Fibroblast of pulmonary artery (primary cell): Measurements from ENCODE around the gene DLGAP4.
A peak's percentile ranks its signal among the peaks of the same experiment; 100 is the strongest.

Experiments
- DNase-seq: peaks from one replicate; pipeline ENCODE4 v3.0.0-alpha.2; 2010; ENCODE audit warnings: low read depth
- H3K4me3 ChIP-seq: replicated peaks from 2 replicates; pipeline ENCODE4 v1.5.1; 2011; ENCODE audit warnings: low read depth, mild to moderate bottlenecking, control low read depth, low read length, moderate library complexity
- CTCF ChIP-seq: IDR thresholded peaks from 2 replicates; pipeline ENCODE4 v1.5.1; 2011; ENCODE audit warnings: mild to moderate bottlenecking, control low read depth, low read length, inconsistent platforms; ENCODE audit errors: missing control alignments

DLGAP4 gene

GRCh38 chr20:36573103-36573797, 267.1 kb downstream of the DLGAP4 start, which contains the start of gene TGIF2:
TSS of gene TGIF2 (plus strand) at chr20:36573597. CDS start at chr20:36578775, 5,178 bp downstream.
- peak; percentile 80 for DNase-seq
- H3K4me3 ChIP-seq: peak within 1 kb of the TSS; percentile 73
- no peak for TF ChIP-seq CTCF

DNA sequence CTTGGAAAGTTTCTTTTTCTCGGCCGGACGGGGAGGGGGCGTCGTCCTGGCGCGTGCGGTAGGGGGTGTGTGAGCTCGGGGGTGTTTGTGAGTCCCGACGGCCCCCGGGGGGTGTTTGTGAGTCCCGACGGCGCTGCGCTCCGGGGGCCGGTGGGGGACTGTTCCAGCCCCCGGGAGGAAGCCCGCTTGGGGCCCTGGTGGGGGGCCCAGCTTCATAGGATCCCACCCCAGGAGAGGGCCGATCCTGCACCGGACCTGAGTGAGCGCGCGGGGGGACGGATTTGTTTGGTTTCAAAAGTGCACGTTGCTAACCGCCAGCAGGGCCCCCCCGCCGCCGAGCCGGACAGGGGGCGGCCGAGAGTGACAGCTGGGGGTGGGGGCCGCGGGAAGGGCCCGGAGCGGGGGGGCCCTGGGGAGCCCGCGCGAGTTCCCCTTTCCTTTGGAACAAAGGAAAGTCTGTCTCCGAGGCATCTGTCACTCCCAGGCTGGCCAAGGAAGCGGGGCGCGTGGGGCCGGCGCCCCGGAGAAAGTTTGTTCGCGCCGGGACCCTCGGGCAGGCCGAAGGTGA, 267.7 kb downstream of the DLGAP4 start:
- DNase-seq: no peak

GRCh38 chr20:36574366-36575135, 268.4 kb downstream of the DLGAP4 start:
- TF ChIP-seq CTCF: no peak
- peak overlapping the region; percentile 73 for H3K4me3 ChIP-seq

More for the DNA sequence above, 267.7 kb downstream of the DLGAP4 start:
- no peak for TF ChIP-seq CTCF
- H3K4me3 ChIP-seq: peak overlapping the region; percentile 73

DNA sequence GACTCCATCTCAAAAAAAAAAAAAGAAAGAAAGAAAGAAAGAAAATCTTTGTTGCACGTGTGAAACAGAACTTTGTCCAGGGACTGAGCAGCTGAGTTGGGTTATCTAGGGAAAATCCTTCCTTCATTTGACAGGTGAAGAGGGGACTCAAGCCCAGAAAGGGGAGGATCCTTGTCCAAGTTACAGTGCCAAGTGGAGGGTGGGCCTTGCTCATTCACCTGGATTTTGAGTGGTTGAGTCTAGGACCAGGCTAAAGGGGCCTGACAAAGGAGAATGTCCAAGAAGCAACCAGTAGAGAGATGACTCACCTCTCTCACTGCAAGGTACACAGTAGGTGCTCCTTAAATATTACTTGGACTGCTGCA, 269.9 kb downstream of the DLGAP4 start:
- no peak for DNase-seq
- no peak for TF ChIP-seq CTCF
- H3K4me3 ChIP-seq: no peak overlapping the region

More at GRCh38 chr20:36574366-36575135, 268.4 kb downstream of the DLGAP4 start:
- peak; percentile 73 for DNase-seq
